Glutamatergic neuron (in vitro differentiated cells): ENCODE results near the gene FLG2. TPM values are rescaled to one million over a fixed set of nuclear protein-coding genes. Genes with fewer than 3 reads are reported as not detected.
A peak's percentile ranks its signal among the peaks of the same experiment; 100 is the strongest.

Source experiments
- DNase-seq: peaks from one replicate; pipeline ENCODE4 v3.0.0; 2022
- H3K27ac Mint-ChIP-seq: one replicate; pipeline ENCODE4 v1.8.0; 2020; ENCODE audit warnings: mild to moderate bottlenecking, mixed read lengths, inconsistent platforms; ENCODE audit not compliant: unreplicated experiment
- H3K27me3 Mint-ChIP-seq: one replicate; pipeline ENCODE4 v1.8.0; 2020; ENCODE audit warnings: mild to moderate bottlenecking, moderate library complexity, mixed read lengths, inconsistent platforms; ENCODE audit not compliant: unreplicated experiment
- H3K36me3 Mint-ChIP-seq: one replicate; pipeline ENCODE4 v1.8.0; 2020; ENCODE audit warnings: mild to moderate bottlenecking, mixed read lengths, inconsistent platforms; ENCODE audit not compliant: unreplicated experiment
- H3K4me1 Mint-ChIP-seq: one replicate; pipeline ENCODE4 v1.8.0; 2020; ENCODE audit warnings: mild to moderate bottlenecking, low read depth, mixed read lengths, inconsistent platforms; ENCODE audit not compliant: unreplicated experiment
- H3K4me3 Mint-ChIP-seq: one replicate; pipeline ENCODE4 v1.8.0; 2020; ENCODE audit warnings: mild to moderate bottlenecking, mixed read lengths, inconsistent platforms; ENCODE audit not compliant: unreplicated experiment
- H3K9me3 Mint-ChIP-seq: one replicate; pipeline ENCODE4 v1.8.0; 2020; ENCODE audit warnings: mild to moderate bottlenecking, moderate library complexity, mixed read lengths, inconsistent platforms; ENCODE audit not compliant: unreplicated experiment
- CTCF ChIP-seq: fragments of 200-600 bp; sonication (generic); IDR thresholded peaks from one replicate; pipeline ENCODE4 v1.5.0; 2021; ENCODE audit not compliant: partially characterized antibody, unreplicated experiment
- total RNA-seq: library from RNA; stranded (reverse); fragmentation: NEBNext Ultra II Directional; extraction: Animal tissue kit (Norgen Biotek cat#: 25700); gene quantifications from one replicate; pipeline ENCODE4 v1.2.1, GENCODE V29; 2021; ENCODE audit not compliant: unreplicated experiment

FLG2 gene
- total RNA-seq, 1 donor from 2014 or later: not detected

- H3K9me3 Mint-ChIP-seq: peaks cover under 1% of the 10 kb centered on the region
- TF ChIP-seq CTCF: peak; percentile 97
- no peak overlapping the region for H3K27ac Mint-ChIP-seq
- peaks cover 3% of the 10 kb centered on the region for H3K27me3 Mint-ChIP-seq
- no peaks in the 10 kb centered on the region for H3K4me1 Mint-ChIP-seq
- no peak overlapping the region for H3K4me3 Mint-ChIP-seq
- H3K36me3 Mint-ChIP-seq: no peaks in the 10 kb centered on the region
- peak; percentile 27 for DNase-seq
Measured at GRCh38 chr1:152347116-152347728, 12.6 kb downstream of the FLG2 start.

GRCh38 chr1:152344438-152344837 is 15.4 kb downstream of the FLG2 start:
- Mint-ChIP-seq H3K9me3 (no peaks in the 10 kb centered on the region), H3K27me3 (peaks cover 3% of the 10 kb centered on the region), H3K4me3 (no peak overlapping the region), H3K36me3 (no peaks in the 10 kb centered on the region), H3K4me1 (no peaks in the 10 kb centered on the region), H3K27ac (no peak overlapping the region)
- no peak for DNase-seq
- TF ChIP-seq CTCF: no peak

- H3K36me3 Mint-ChIP-seq: no peaks in the 10 kb centered on the region
- no peak overlapping the region for H3K27ac Mint-ChIP-seq
- no peaks in the 10 kb centered on the region for H3K4me1 Mint-ChIP-seq
- no peak for TF ChIP-seq CTCF
- no peak overlapping the region for H3K4me3 Mint-ChIP-seq
- no peak for DNase-seq
- H3K9me3 Mint-ChIP-seq: no peaks in the 10 kb centered on the region
- H3K27me3 Mint-ChIP-seq: no peaks in the 10 kb centered on the region
Measured at GRCh38 chr1:152343006-152343405, 16.8 kb downstream of the FLG2 start.

- Mint-ChIP-seq H3K4me3 (no peak overlapping the region), H3K27me3 (no peaks in the 10 kb centered on the region), H3K4me1 (no peaks in the 10 kb centered on the region), H3K27ac (no peak overlapping the region), H3K36me3 (no peaks in the 10 kb centered on the region), H3K9me3 (no peaks in the 10 kb centered on the region)
- no peak for DNase-seq
- no peak for TF ChIP-seq CTCF
Measured at GRCh38 chr1:152335399-152335798, 24.4 kb downstream of the FLG2 start.

- Mint-ChIP-seq H3K9me3 (no peaks in the 10 kb centered on the region), H3K27ac (no peak overlapping the region), H3K4me1 (no peaks in the 10 kb centered on the region), H3K36me3 (no peaks in the 10 kb centered on the region), H3K27me3 (no peaks in the 10 kb centered on the region), H3K4me3 (no peak overlapping the region)
- no peak for DNase-seq
- TF ChIP-seq CTCF: no peak
Measured at GRCh38 chr1:152328801-152329391, 30.9 kb downstream of the FLG2 start.
